ENCODE measurements around the gene ATP6V1G2. TPM values are rescaled to one million over a fixed set of nuclear protein-coding genes. Genes with fewer than 3 reads are reported as not detected.

Gene ATP6V1G2
- total RNA-seq, 1 experiment from 2014 or later: 0.98 TPM

DNA sequence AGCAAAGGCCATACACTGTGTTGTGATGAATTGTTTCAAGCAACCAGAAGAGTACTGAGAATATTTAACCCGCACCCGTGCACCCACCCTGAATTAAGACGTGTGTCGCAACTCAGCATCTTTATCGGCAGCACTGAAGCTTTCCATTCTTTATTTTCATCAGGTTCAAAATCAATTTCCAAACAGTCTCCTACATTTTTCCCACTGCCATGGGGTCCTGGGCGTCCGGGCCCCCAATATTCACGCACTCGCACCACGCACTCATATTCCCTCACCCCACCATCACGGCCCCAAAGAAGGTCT lies 34.0 kb upstream of the ATP6V1G2 start:
- ChIA-PET CTCF (interaction anchor here (0.6 to 3.0 kb wide), 6 partner anchors 12 to 55 kb away, joined by 3 to 22 read pairs (median 10); partner anchors contain the start of genes ATP6V1G2, NCR3 and NFKBIL1), POLR2A (interaction anchor here (0.7 to 1.1 kb wide), 2 partner anchors 29 to 70 kb away, joined by 4 to 5 read pairs; no protein-coding TSS in a partner anchor)
- Histone ChIP-seq H3K9me3 (ENCODE audit: control insufficient read depth, insufficient read depth, low read depth, low read length) (no peaks in the 10 kb centered on the region), H3K27me3 (ENCODE audit: control insufficient read depth, insufficient read depth, low read length) (no peaks in the 10 kb centered on the region), H3K4me1 (ENCODE audit: control insufficient read depth, insufficient read depth, low read length) (peaks cover 22% of the 10 kb centered on the region), H3K27ac (ENCODE audit: low read length) (peak overlapping the region; percentile 84), H3K4me3 (ENCODE audit: low read depth in 2 of 2, low read length in 2 of 2) (peak overlapping the region; percentile 78 to 80), H3K36me3 (ENCODE audit: control insufficient read depth, insufficient read depth, low read length) (no peaks in the 10 kb centered on the region)
- no peak for ATAC-seq
- no TSS peak for BruUV-seq (replicated peaks)
- no peak for DNase-seq (ENCODE audit: low read depth, low spot score)
- no peak for TF ChIP-seq SIN3A (IDR thresholded peaks at IDR 0.05; ENCODE audit: borderline replicate concordance, insufficient read depth, low read depth, low read length)
- TF ChIP-seq, protein P1, sequence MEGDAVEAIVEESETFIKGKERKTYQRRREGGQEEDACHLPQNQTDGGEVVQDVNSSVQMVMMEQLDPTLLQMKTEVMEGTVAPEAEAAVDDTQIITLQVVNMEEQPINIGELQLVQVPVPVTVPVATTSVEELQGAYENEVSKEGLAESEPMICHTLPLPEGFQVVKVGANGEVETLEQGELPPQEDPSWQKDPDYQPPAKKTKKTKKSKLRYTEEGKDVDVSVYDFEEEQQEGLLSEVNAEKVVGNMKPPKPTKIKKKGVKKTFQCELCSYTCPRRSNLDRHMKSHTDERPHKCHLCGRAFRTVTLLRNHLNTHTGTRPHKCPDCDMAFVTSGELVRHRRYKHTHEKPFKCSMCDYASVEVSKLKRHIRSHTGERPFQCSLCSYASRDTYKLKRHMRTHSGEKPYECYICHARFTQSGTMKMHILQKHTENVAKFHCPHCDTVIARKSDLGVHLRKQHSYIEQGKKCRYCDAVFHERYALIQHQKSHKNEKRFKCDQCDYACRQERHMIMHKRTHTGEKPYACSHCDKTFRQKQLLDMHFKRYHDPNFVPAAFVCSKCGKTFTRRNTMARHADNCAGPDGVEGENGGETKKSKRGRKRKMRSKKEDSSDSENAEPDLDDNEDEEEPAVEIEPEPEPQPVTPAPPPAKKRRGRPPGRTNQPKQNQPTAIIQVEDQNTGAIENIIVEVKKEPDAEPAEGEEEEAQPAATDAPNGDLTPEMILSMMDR (IDR thresholded peaks at IDR 0.05): no peak
- no peak for TF ChIP-seq POLR2AphosphoS5 (IDR thresholded peaks at IDR 0.05; ENCODE audit: low read depth, low read length)
- TF ChIP-seq, protein P2, sequence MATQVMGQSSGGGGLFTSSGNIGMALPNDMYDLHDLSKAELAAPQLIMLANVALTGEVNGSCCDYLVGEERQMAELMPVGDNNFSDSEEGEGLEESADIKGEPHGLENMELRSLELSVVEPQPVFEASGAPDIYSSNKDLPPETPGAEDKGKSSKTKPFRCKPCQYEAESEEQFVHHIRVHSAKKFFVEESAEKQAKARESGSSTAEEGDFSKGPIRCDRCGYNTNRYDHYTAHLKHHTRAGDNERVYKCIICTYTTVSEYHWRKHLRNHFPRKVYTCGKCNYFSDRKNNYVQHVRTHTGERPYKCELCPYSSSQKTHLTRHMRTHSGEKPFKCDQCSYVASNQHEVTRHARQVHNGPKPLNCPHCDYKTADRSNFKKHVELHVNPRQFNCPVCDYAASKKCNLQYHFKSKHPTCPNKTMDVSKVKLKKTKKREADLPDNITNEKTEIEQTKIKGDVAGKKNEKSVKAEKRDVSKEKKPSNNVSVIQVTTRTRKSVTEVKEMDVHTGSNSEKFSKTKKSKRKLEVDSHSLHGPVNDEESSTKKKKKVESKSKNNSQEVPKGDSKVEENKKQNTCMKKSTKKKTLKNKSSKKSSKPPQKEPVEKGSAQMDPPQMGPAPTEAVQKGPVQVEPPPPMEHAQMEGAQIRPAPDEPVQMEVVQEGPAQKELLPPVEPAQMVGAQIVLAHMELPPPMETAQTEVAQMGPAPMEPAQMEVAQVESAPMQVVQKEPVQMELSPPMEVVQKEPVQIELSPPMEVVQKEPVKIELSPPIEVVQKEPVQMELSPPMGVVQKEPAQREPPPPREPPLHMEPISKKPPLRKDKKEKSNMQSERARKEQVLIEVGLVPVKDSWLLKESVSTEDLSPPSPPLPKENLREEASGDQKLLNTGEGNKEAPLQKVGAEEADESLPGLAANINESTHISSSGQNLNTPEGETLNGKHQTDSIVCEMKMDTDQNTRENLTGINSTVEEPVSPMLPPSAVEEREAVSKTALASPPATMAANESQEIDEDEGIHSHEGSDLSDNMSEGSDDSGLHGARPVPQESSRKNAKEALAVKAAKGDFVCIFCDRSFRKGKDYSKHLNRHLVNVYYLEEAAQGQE (IDR thresholded peaks at IDR 0.05; ENCODE audit: insufficient read depth in 1 of 2, low read depth in 2 of 2, low read length in 1 of 2): no peak
- TF ChIP-seq TCF7L2 (IDR thresholded peaks at IDR 0.05; ENCODE audit: low read depth, low read length): no peak
- intact Hi-C loops (cut with micrococcal nuclease; ENCODE audit: unreplicated experiment): loop anchor here (2.0 kb wide), 1 partner anchor 16 kb away; no protein-coding TSS in a partner anchor
- in situ Hi-C loops (cut with HindIII; ENCODE audit: low pct_unique_long_range_greater_than_20kb, low sequenced_read_pairs): no loop called here

DNA sequence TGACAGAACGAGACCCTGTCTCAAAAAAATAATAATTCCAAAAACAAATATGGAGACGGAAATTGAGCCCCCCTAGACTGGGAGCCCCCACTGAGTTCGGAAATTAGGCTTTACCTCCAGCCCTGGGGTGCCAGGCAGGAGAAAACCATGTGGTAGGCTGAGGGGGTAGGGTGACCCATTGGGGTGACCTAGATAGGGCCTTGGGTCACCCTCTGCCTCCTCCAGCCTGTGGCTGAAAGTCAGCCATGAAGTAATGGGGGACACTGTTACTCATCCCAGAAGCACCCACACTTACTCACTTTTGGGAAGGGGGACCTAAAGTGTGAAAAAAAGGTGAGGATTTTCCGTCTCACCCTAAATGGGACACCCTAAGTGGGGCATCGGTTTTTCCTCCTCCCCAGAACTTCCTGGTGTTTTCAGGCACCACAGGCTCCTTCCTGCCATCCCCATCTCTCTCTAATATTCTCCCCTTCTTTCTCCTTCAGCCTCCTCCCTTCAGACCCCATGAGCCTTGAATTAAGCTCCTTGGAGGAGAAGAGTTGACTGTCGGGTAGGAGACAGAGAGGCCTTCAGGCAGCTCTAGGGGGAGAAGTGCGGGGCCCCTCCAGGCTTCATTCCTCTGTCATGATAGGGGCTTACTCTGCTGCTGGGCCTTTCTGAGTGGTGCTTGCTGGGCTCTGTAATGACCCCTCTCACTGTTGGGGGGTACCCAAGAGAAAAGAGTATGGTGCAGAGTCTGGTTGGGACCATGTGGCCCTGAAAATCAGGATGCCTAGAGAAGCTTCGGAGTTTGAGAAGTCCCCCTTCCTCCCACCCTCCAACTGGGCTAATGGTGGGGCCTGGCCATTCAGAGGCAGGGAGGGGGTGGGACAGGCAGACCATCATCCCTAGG lies 33.4 kb upstream of the ATP6V1G2 start:
- intact Hi-C loops (cut with micrococcal nuclease; ENCODE audit: unreplicated experiment): loop anchor here (2.0 kb wide), 1 partner anchor 17 kb away; no protein-coding TSS in a partner anchor
- in situ Hi-C loops (cut with HindIII; ENCODE audit: low pct_unique_long_range_greater_than_20kb, low sequenced_read_pairs): no loop called here

More for the DNA sequence above, 33.4 kb upstream of the ATP6V1G2 start:
- Histone ChIP-seq H3K27ac (ENCODE audit: low read length) (peak overlapping the region; percentile 46), H3K9me3 (ENCODE audit: control insufficient read depth, insufficient read depth, low read depth, low read length) (no peaks in the 10 kb centered on the region), H3K4me1 (ENCODE audit: control insufficient read depth, insufficient read depth, low read length) (peaks cover 22% of the 10 kb centered on the region), H3K4me3 (ENCODE audit: low read depth in 2 of 2, low read length in 2 of 2) (peak overlapping the region in 1 of 2 experiments; percentile 80; a peak in 1 of 4 replicates), H3K36me3 (ENCODE audit: control insufficient read depth, insufficient read depth, low read length) (no peaks in the 10 kb centered on the region), H3K27me3 (ENCODE audit: control insufficient read depth, insufficient read depth, low read length) (no peaks in the 10 kb centered on the region)
- no peak for ATAC-seq
- DNase-seq (ENCODE audit: low read depth, low spot score): no peak
- no TSS peak for BruUV-seq (replicated peaks)
- ChIA-PET POLR2A (interaction anchor here (0.7 to 1.1 kb wide), 2 partner anchors 30 to 71 kb away, joined by 4 to 5 read pairs; no protein-coding TSS in a partner anchor), CTCF (interaction anchor here (0.6 to 3.0 kb wide), 6 partner anchors 13 to 54 kb away, joined by 3 to 22 read pairs (median 10); partner anchors contain the start of genes ATP6V1G2, NCR3 and NFKBIL1)
- no peak for TF ChIP-seq TCF7L2 (IDR thresholded peaks at IDR 0.05; ENCODE audit: low read depth, low read length)
- TF ChIP-seq POLR2AphosphoS5 (IDR thresholded peaks at IDR 0.05; ENCODE audit: low read depth, low read length): no peak
- TF ChIP-seq, protein P2 (IDR thresholded peaks at IDR 0.05; ENCODE audit: insufficient read depth in 1 of 2, low read depth in 2 of 2, low read length in 1 of 2): no peak
- no peak for TF ChIP-seq SIN3A (IDR thresholded peaks at IDR 0.05; ENCODE audit: borderline replicate concordance, insufficient read depth, low read depth, low read length)
- TF ChIP-seq, protein P1 (IDR thresholded peaks at IDR 0.05): no peak

All from Panc1 (cell line).